SU-DHL-6 (cell line): ENCODE measurements around the gene VPS11.

ENCODE experiments used
- H2AFZ ChIP-seq: fragments of 200-600 bp; sonication (generic); 2 replicates; pipeline ENCODE4 v1.6.1; 2014; ENCODE audit warnings: low read depth, mild to moderate bottlenecking, moderate library complexity, mixed read lengths, antibody characterized with exemption, low read length; ENCODE audit not compliant: severe bottlenecking
- H3F3A ChIP-seq: fragments of 200-600 bp; shearing (Covaris generic); 2 replicates; pipeline ENCODE4 v1.6.0; 2016; ENCODE audit warnings: antibody characterized with exemption, mild to moderate bottlenecking; ENCODE audit not compliant: insufficient read depth
- H3K27ac ChIP-seq: fragments of 200-600 bp; sonication (generic); 2 replicates; pipeline ENCODE4 v1.5.1; 2016; ENCODE audit warnings: low read depth, mild to moderate bottlenecking, low read length, moderate library complexity, mixed read lengths
- H3K27me3 ChIP-seq: fragments of 200-600 bp; sonication (generic), shearing (Covaris generic); 2 replicates; pipeline ENCODE4 v1.6.0; 2014; ENCODE audit warnings: mild to moderate bottlenecking, low read length
- H3K36me3 ChIP-seq: fragments of 200-600 bp; sonication (generic); 2 replicates; pipeline ENCODE4 v1.6.1; 2014; ENCODE audit warnings: mild to moderate bottlenecking, low read length, mixed read lengths
- H3K4me2 ChIP-seq: fragments of 300-600, 200-600 bp; shearing (Covaris generic), sonication (generic); 2 replicates; pipeline ENCODE4 v1.6.0; 2014; ENCODE audit warnings: low read length, low read depth, mild to moderate bottlenecking; ENCODE audit not compliant: poor library complexity, severe bottlenecking
- H3K4me3 ChIP-seq: fragments of 200-600 bp; sonication (generic); 2 replicates; pipeline ENCODE4 v1.5.1; 2014; ENCODE audit warnings: antibody characterized with exemption, low read length, mild to moderate bottlenecking, mixed read lengths; ENCODE audit not compliant: insufficient read depth, poor library complexity, severe bottlenecking
- H3K79me2 ChIP-seq: fragments of 200-600 bp; sonication (generic); 2 replicates; pipeline ENCODE4 v1.6.1; 2014; ENCODE audit warnings: mild to moderate bottlenecking, low read length, moderate library complexity; ENCODE audit not compliant: insufficient read depth
- H3K9ac ChIP-seq: fragments of 200-600 bp; sonication (generic); 2 replicates; pipeline ENCODE4 v1.7.0; 2014; ENCODE audit warnings: mild to moderate bottlenecking, low read length
- H3K9me2 ChIP-seq: fragments of 200-600 bp; sonication (generic); replicated peaks from 2 replicates; pipeline ENCODE4 v1.6.1; 2014; ENCODE audit warnings: low read length; ENCODE audit not compliant: insufficient read depth
- H3K9me3 ChIP-seq: fragments of 200-600 bp; sonication (generic); 2 replicates; pipeline ENCODE4 v1.6.1; 2014; ENCODE audit warnings: low read length, mixed read lengths; ENCODE audit not compliant: insufficient read depth
- H4K20me1 ChIP-seq: fragments of 200-600 bp; sonication (generic); 2 replicates; pipeline ENCODE4 v1.6.1; 2014; ENCODE audit warnings: low read depth, mild to moderate bottlenecking, antibody characterized with exemption, low read length, moderate library complexity, mixed read lengths
- CTCF ChIP-seq: fragments of 200-600 bp; sonication (generic); IDR thresholded peaks from one replicate; pipeline ENCODE4 v1.5.1; 2017; ENCODE audit warnings: antibody characterized with exemption, mild to moderate bottlenecking, low read length, moderate library complexity; ENCODE audit not compliant: insufficient read depth, poor library complexity, severe bottlenecking
- EZH2phosphoT487 ChIP-seq: fragments of 200-600 bp; sonication (generic), shearing (Covaris generic); conservative IDR thresholded peaks from 2 replicates; pipeline ENCODE4 v1.6.1; 2018; ENCODE audit warnings: mild to moderate bottlenecking, antibody characterized with exemption, low read length, moderate library complexity, mixed read lengths

Gene VPS11

GRCh38 chr11:119091178-119091577, 23.6 kb downstream of the VPS11 start:
- Histone ChIP-seq H3K9me2 (no peaks in the 10 kb centered on the region), H2AFZ (no peak overlapping the region), H4K20me1 (peaks cover 4% of the 10 kb centered on the region; the same call in 1 of the 2 replicates), H3K27ac (peak overlapping the region; percentile 32; the same call in 1 of the 2 replicates), H3K4me2 (no peak overlapping the region), H3K36me3 (peaks cover 16% of the 10 kb centered on the region), H3K9ac (no peak overlapping the region), H3K27me3 (no peaks in the 10 kb centered on the region), H3K79me2 (peaks cover 24% of the 10 kb centered on the region), H3F3A (peaks cover 53% of the 10 kb centered on the region), H3K4me3 (no peak overlapping the region), H3K9me3 (no peaks in the 10 kb centered on the region)
- TF ChIP-seq EZH2phosphoT487 (no peak), CTCF (no peak)

- Histone ChIP-seq H3K9me2 (no peaks in the 10 kb centered on the region), H3K9me3 (no peaks in the 10 kb centered on the region), H3K36me3 (peaks cover 21% of the 10 kb centered on the region), H2AFZ (no peak overlapping the region), H3K9ac (peak overlapping the region; percentile 98), H3K4me2 (peak overlapping the region; percentile 94), H3K27me3 (no peaks in the 10 kb centered on the region), H3F3A (peaks cover 64% of the 10 kb centered on the region), H3K27ac (peak overlapping the region; percentile 89), H3K4me3 (peak overlapping the region; percentile 76), H4K20me1 (peaks cover 4% of the 10 kb centered on the region; the same call in 1 of the 2 replicates), H3K79me2 (peaks cover 24% of the 10 kb centered on the region)
- no peak for TF ChIP-seq CTCF
- TF ChIP-seq EZH2phosphoT487 = no peak
Observed at GRCh38 chr11:119091966-119092879, 24.6 kb downstream of the VPS11 start.

- TF ChIP-seq CTCF (no peak), EZH2phosphoT487 (no peak)
- H3K4me3 ChIP-seq = peak overlapping the region; percentile 76
- no peaks in the 10 kb centered on the region for H3K9me2 ChIP-seq
- H3K27ac ChIP-seq = peak overlapping the region; percentile 89
- H3K9ac ChIP-seq = peak overlapping the region; percentile 98
- H3K36me3 ChIP-seq = peaks cover 21% of the 10 kb centered on the region
- peaks cover 4% of the 10 kb centered on the region; the same call in 1 of the 2 replicates for H4K20me1 ChIP-seq
- no peaks in the 10 kb centered on the region for H3K27me3 ChIP-seq
- no peak overlapping the region for H2AFZ ChIP-seq
- H3K4me2 ChIP-seq = peak overlapping the region; percentile 94
- peaks cover 69% of the 10 kb centered on the region for H3F3A ChIP-seq
- H3K79me2 ChIP-seq = peaks cover 24% of the 10 kb centered on the region
- H3K9me3 ChIP-seq = no peaks in the 10 kb centered on the region
Observed at GRCh38 chr11:119092880-119093842, 25.5 kb downstream of the VPS11 start.
